WTC11 (cell line): ENCODE measurements around the gene FUNDC1. TPM values are rescaled to one million over a fixed set of nuclear protein-coding genes. Genes with fewer than 3 reads are reported as not detected.

Experiments
- ATAC-seq: fragments of 200-7000 bp; cut with Tn5 transposase; 2 replicates; pipeline ENCODE4 v1.10.0; 2021; ENCODE audit warnings: mild to moderate bottlenecking, moderate library complexity
- CTCF ChIA-PET: fragments of 300-600 bp; sonication (Branson Sonifier 250); formaldehyde crosslinking; loops from one replicate; lab custom pipeline; 2021; ENCODE audit warnings: antibody characterized with exemption; lab: Charles Lee
- POLR2A ChIA-PET: fragments of 350-600 bp; sonication (Branson Sonifier 250); formaldehyde crosslinking; loops from one replicate; lab custom pipeline; 2021; ENCODE audit warnings: antibody characterized with exemption; lab: Charles Lee
- DNase-seq: peaks from one replicate; pipeline ENCODE4 v3.0.0; 2021; ENCODE audit warnings: low spot score
- H3K27ac Mint-ChIP-seq: 2 replicates; pipeline ENCODE4 v1.8.0; 2021; ENCODE audit warnings: mixed read lengths
- H3K27me3 Mint-ChIP-seq: 2 replicates; pipeline ENCODE4 v1.8.0; 2021; ENCODE audit warnings: low read depth, mild to moderate bottlenecking, moderate library complexity, mixed read lengths
- H3K36me3 Mint-ChIP-seq: 2 replicates; pipeline ENCODE4 v1.8.0; 2021; ENCODE audit warnings: mixed read lengths
- H3K4me1 Mint-ChIP-seq: 2 replicates; pipeline ENCODE4 v1.8.0; 2022; ENCODE audit warnings: mixed read lengths
- H3K4me3 Mint-ChIP-seq: 2 replicates; pipeline ENCODE4 v1.8.0; 2021; ENCODE audit warnings: mild to moderate bottlenecking, moderate library complexity, mixed read lengths
- H3K9me3 Mint-ChIP-seq: 2 replicates; pipeline ENCODE4 v1.8.0; 2021; ENCODE audit warnings: mixed read lengths
- CTCF ChIP-seq: fragments of 200-600 bp; IDR thresholded peaks from 2 replicates; pipeline ENCODE4 v1.8.0; 2022; ENCODE audit warnings: antibody characterized with exemption
- E2F4 ChIP-seq: sonication (generic); formaldehyde crosslinking; IDR thresholded peaks from 2 replicates; pipeline ENCODE4 v1.8.1; 2022; ENCODE audit warnings: low read depth, mild to moderate bottlenecking, moderate library complexity, missing genetic modification reagents, borderline replicate concordance
- ELF4 ChIP-seq: sonication (generic); formaldehyde crosslinking; IDR thresholded peaks from 2 replicates; pipeline ENCODE4 v1.8.1; 2022; ENCODE audit warnings: low read depth, mild to moderate bottlenecking, moderate library complexity, missing genetic modification reagents
- ERG ChIP-seq: fragments of 250-450 bp; sonication (Bioruptor Pico); IDR thresholded peaks from 2 replicates; pipeline ENCODE4 v1.8.0; 2021; ENCODE audit warnings: mild to moderate bottlenecking
- FOXJ3 ChIP-seq: sonication (generic); formaldehyde crosslinking; IDR thresholded peaks from 2 replicates; pipeline ENCODE4 v1.9.0; 2021; ENCODE audit warnings: missing genetic modification reagents, mild to moderate bottlenecking, borderline replicate concordance
- IRF2 ChIP-seq: sonication (generic); formaldehyde crosslinking; IDR thresholded peaks from 2 replicates; pipeline ENCODE4 v1.8.0; 2022; ENCODE audit warnings: low read depth, missing genetic modification reagents, borderline replicate concordance
- KAT7 ChIP-seq: sonication (generic); formaldehyde crosslinking; IDR thresholded peaks from 2 replicates; pipeline ENCODE4 v1.8.1; 2023; ENCODE audit warnings: missing genetic modification reagents, mild to moderate bottlenecking, borderline replicate concordance
- MLX ChIP-seq: sonication (generic); formaldehyde crosslinking; IDR thresholded peaks from 2 replicates; pipeline ENCODE4 v1.8.1; 2023; ENCODE audit warnings: mild to moderate bottlenecking, missing genetic modification reagents, moderate library complexity
- MYBL2 ChIP-seq: sonication (generic); formaldehyde crosslinking; IDR thresholded peaks from 2 replicates; pipeline ENCODE4 v1.8.1; 2023; ENCODE audit warnings: mild to moderate bottlenecking, moderate library complexity, missing genetic modification reagents
- NFYB ChIP-seq: sonication (generic); formaldehyde crosslinking; conservative IDR thresholded peaks from 2 replicates; pipeline ENCODE4 v1.8.0; 2022; ENCODE audit warnings: low read depth, missing genetic modification reagents
- SOX15 ChIP-seq: fragments of 250-450 bp; sonication (Bioruptor Pico); IDR thresholded peaks from 2 replicates; pipeline ENCODE4 v1.9.0; 2021; ENCODE audit warnings: mild to moderate bottlenecking
- STAT6 ChIP-seq: sonication (generic); formaldehyde crosslinking; conservative IDR thresholded peaks from 2 replicates; pipeline ENCODE4 v1.8.1; 2023; ENCODE audit warnings: mild to moderate bottlenecking, low read depth, missing genetic modification reagents, moderate library complexity
- USF2 ChIP-seq: sonication (generic); formaldehyde crosslinking; IDR thresholded peaks from 2 replicates; pipeline ENCODE4 v1.8.1; 2023; ENCODE audit warnings: mild to moderate bottlenecking, missing genetic modification reagents, moderate library complexity
- ZNF138 ChIP-seq: sonication (generic); formaldehyde crosslinking; conservative IDR thresholded peaks from 2 replicates; pipeline ENCODE4 v1.8.1; 2022; ENCODE audit warnings: mild to moderate bottlenecking, moderate library complexity, missing genetic modification reagents
- ZNF263 ChIP-seq: sonication (generic); formaldehyde crosslinking; IDR thresholded peaks from 2 replicates; pipeline ENCODE4 v1.8.1; 2022; ENCODE audit warnings: low read depth, mild to moderate bottlenecking, moderate library complexity, missing genetic modification reagents
- ZNF317 ChIP-seq: sonication (generic); formaldehyde crosslinking; IDR thresholded peaks from 2 replicates; pipeline ENCODE4 v1.8.1; 2023; ENCODE audit warnings: low read depth, mild to moderate bottlenecking, moderate library complexity, missing genetic modification reagents, borderline replicate concordance
- ZNF512 ChIP-seq: sonication (generic); formaldehyde crosslinking; IDR thresholded peaks from 2 replicates; pipeline ENCODE4 v1.8.1; 2022; ENCODE audit warnings: missing genetic modification reagents, borderline replicate concordance
- ZSCAN18 ChIP-seq: fragments of 250-450 bp; sonication (Bioruptor Pico); IDR thresholded peaks from 2 replicates; pipeline ENCODE4 v2.1.2; 2022; ENCODE audit warnings: mild to moderate bottlenecking, moderate library complexity
- total RNA-seq: library from RNA; stranded (reverse); gene quantifications from 3 replicates; pipeline ENCODE4 v1.2.3, GENCODE V29; 2021

The FUNDC1 gene
- total RNA-seq, 1 experiment from 2014 or later = 20.7 TPM

- no peak for TF ChIP-seq USF2 (CRISPR knock-in tag)
Measured at GRCh38 chrX:44483965-44484606, 58.6 kb downstream of the FUNDC1 start (continued).

- ATAC-seq (no peak), DNase-seq (no peak)
- CTCF ChIA-PET = no interaction called here
- H3K27ac Mint-ChIP-seq = no peak overlapping the region
- no peak for TF ChIP-seq ZNF317 (CRISPR knock-in tag)
- no peak for TF ChIP-seq IRF2
- TF ChIP-seq ELF4 (CRISPR knock-in tag) = no peak
- no peak for TF ChIP-seq ZNF138
- TF ChIP-seq ZNF263 = no peak
- H3K4me3 Mint-ChIP-seq = no peak overlapping the region
- H3K9me3 Mint-ChIP-seq = no peaks in the 10 kb centered on the region
- no peaks in the 10 kb centered on the region for H3K4me1 Mint-ChIP-seq
- POLR2A ChIA-PET = no interaction called here
- H3K36me3 Mint-ChIP-seq = no peaks in the 10 kb centered on the region
- no peaks in the 10 kb centered on the region for H3K27me3 Mint-ChIP-seq
Measured at GRCh38 chrX:44482575-44482974, 60.1 kb downstream of the FUNDC1 start.

GRCh38 chrX:44480591-44480990, 62.1 kb downstream of the FUNDC1 start:
- POLR2A ChIA-PET = no interaction called here
- Mint-ChIP-seq H3K9me3 (no peaks in the 10 kb centered on the region), H3K36me3 (no peaks in the 10 kb centered on the region), H3K27ac (no peak overlapping the region), H3K4me3 (no peak overlapping the region), H3K4me1 (no peaks in the 10 kb centered on the region), H3K27me3 (no peaks in the 10 kb centered on the region)
- no peak for ATAC-seq
- CTCF ChIA-PET = no interaction called here
- DNase-seq = no peak
- TF ChIP-seq CTCF (no peak), ERG (CRISPR knock-in tag) (no peak), ZSCAN18 (CRISPR knock-in tag) (no peak), STAT6 (CRISPR knock-in tag) (no peak), ZNF512 (no peak), NFYB (CRISPR knock-in tag) (no peak), MYBL2 (CRISPR knock-in tag) (no peak), KAT7 (CRISPR knock-in tag) (no peak), MLX (CRISPR knock-in tag) (no peak), ZNF138 (no peak), SOX15 (no peak), FOXJ3 (CRISPR knock-in tag) (no peak), E2F4 (CRISPR knock-in tag) (no peak)
